OCI-M2 (cell line): Measurements from ENCODE around the gene MEI1.
"Not testable (repeated sequence)": the region's sequence is repeated elsewhere in the genome, so short reads cannot be mapped to it uniquely, and the experiment has no call there.

Experiments used
- DNase-seq: peaks from one replicate; lab custom pipeline; 2025; ENCODE audit not compliant: unreplicated experiment; lab: John Stamatoyannopoulos, UW

Gene MEI1, protein sequence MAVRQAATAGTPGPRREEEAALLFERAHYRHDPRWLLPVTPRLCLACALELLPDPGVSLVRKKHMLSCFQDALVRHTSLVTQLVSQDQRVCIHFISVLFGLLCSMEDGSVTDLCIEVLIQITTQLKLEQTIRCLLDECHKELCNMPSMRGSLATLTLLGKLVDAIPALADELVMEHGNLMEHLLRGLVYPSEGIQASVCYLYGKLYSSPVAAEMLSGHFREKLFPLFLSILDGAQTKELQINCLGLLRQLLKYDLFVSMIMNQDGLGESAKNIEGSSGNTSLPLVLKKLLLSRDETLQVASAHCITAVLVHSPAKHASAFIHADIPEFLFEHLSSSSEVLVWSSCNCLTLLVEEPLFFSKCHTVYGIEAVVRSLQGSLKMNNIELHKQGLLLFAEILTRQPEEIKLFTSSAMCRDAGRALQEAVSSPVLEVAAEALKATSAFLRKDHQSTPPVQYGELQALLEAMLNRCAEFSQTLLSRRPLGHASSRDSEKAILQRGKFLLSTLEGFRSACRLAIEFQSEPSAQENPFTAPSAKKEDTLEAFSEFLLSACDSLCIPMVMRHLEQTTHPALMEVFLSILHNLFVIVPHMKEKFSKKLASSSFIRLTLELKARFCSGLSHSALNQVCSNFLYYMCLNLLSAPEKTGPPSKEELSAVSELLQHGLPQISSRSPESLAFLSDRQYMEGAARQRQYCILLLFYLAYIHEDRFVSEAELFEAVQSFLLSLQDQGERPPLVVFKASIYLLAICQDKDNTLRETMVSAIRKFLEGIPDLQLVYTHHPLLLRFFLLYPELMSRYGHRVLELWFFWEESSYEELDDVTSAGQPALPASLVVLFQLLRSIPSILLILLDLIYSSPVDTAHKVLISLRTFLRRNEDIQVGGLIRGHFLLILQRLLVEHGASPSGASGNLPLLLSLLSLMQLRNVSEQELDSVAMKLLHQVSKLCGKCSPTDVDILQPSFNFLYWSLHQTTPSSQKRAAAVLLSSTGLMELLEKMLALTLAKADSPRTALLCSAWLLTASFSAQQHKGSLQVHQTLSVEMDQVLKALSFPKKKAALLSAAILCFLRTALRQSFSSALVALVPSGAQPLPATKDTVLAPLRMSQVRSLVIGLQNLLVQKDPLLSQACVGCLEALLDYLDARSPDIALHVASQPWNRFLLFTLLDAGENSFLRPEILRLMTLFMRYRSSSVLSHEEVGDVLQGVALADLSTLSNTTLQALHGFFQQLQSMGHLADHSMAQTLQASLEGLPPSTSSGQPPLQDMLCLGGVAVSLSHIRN

GRCh38 chr22:41699264-41700107 is at the start of gene MEI1:
Gene MEI1 (plus strand): TSS chr22:41699503. CDS start chr22:41699539, 36 bp downstream.
- no peak for DNase-seq

GRCh38 chr22:41650229-41650628 is 49.1 kb upstream of the MEI1 start:
- DNase-seq: no peak

DNA sequence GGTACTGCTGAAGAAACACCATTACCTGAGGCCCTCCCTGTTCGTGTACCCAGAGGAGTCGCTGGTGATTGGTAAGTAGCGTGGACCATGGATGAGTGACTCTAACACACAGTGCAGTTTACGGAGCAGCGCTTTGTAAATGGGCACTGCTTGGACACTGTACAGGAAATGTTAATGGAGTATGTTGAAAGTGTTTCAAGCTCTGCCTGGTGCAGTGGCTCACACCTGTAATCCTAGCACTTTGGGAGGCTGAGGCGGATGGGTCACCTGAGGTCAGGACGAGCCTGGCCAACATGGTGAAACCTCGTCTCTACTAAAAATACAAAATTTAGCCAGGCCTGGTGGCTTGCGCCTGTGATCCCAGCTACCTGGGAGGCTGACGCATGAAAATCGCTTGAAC is 48.5 kb upstream of the MEI1 start:
- no peak for DNase-seq

- no peak for DNase-seq
Measured at GRCh38 chr22:41654322-41654721, 45.0 kb upstream of the MEI1 start.

DNA sequence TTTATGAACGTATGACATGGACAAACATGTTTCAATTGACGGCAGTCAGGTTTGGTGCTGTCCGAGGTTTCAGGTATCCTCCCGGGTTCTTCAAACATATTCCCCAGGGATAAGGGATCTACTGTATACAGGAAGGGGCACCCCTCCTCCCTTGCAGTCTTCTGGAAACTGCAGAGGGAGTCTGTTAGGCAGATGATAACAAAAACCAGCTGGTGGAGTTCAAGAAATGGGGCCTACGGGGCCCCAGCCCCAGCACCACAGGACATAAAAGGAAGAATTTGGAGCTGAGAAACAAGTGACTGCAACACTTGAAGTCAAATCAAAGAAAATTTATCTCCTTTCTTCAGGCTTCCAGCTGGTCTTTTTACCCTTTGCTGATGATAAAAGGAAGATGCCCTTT is 42.7 kb upstream of the MEI1 start:
- DNase-seq: no peak

- DNase-seq: no peak
Measured at GRCh38 chr22:41657709-41658108, 41.6 kb upstream of the MEI1 start.

DNA sequence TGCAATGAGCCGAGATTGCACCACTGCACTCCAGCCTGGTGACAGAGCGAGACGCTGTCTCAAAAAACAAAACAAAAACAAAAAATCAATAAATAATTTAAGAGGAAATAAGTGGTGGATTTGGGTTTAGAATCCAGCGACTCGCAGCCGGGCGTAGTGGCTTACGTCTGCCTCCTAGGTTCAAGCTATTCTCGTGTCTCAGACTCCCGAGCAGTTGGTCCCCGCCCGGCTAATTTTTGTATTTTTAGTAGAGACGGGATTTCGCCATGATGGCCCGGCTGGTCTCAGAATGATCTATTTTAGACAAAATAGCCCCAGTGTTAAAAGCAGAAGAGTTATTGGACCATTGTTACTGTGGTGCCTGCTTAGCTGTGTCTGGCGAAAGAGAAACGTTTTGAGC is 40.4 kb upstream of the MEI1 start:
- no peak for DNase-seq

GRCh38 chr22:41659941-41660340 is 39.4 kb upstream of the MEI1 start:
- no peak for DNase-seq

- no peak for DNase-seq
Measured at GRCh38 chr22:41660416-41660815, 38.9 kb upstream of the MEI1 start.

GRCh38 chr22:41661088-41661487 is 38.2 kb upstream of the MEI1 start:
- DNase-seq: no peak

- no peak for DNase-seq
Measured at GRCh38 chr22:41661713-41662112, 37.6 kb upstream of the MEI1 start.

DNA sequence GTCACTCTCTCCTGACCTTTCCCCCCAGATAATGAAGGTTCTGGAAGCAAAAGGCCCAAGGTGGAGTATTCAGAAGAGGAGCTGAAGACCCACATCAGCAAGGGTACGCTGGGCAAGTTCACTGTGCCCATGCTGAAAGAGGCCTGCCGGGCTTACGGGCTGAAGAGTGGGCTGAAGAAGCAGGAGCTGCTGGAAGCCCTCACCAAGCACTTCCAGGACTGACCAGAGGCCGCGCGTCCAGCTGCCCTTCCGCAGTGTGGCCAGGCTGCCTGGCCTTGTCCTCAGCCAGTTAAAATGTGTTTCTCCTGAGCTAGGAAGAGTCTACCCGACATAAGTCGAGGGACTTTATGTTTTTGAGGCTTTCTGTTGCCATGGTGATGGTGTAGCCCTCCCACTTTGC is 35.7 kb upstream of the MEI1 start:
- not testable (repeated sequence) for DNase-seq

- no peak for DNase-seq
Measured at GRCh38 chr22:41664490-41664889, 34.8 kb upstream of the MEI1 start.

DNA sequence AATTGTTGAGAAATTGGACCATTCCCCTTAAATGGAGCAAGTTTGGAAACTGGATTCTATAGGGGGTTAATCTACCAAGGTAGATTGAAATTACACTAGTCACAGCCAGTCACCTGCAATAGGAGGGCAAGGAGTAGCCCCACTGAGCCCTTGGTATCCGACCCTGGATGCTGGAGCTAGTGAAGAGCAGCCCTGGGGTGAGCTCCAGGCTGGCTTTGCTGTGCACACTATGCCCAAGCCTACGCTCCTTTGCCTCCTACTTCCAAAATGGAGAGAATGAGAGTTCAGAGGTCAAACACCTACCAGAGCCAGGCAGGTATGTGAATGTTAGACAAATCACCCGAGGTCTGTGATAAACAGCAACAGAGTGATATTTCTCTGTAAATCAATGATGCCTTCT is 34.4 kb upstream of the MEI1 start:
- no peak for DNase-seq

- no peak for DNase-seq
Measured at GRCh38 chr22:41668971-41669911, 30.1 kb upstream of the MEI1 start.

GRCh38 chr22:41672096-41672495 is 27.2 kb upstream of the MEI1 start:
- not testable (repeated sequence) for DNase-seq

- no peak for DNase-seq
Measured at GRCh38 chr22:41672780-41673509, 26.4 kb upstream of the MEI1 start.

DNA sequence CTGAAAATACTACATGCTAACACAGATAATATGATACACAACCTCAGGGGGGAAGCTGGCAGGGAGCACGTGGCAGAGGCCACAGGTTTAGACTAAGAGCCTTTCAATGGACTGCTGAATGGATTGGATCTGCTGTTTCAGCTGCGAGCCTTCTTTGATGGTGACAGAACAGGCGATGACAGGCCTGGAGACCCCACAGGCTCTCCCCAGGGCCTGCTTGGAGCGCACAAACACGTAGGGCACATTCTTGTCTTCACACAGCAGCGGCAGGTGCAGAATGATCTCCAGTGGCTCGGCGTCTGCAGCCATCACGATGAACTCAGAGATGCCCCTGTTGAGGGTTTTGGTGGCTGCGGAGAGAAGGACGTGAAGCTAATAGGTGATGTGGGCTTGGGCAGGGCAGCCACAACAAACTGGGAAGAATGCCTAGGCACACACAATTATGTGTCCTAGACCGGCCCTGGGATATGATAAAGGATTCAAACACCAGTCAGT is 24.4 kb upstream of the MEI1 start:
- DNase-seq: no peak
